ENCODE results near the gene JMJD8.

- TF ChIP-seq CTCF (IDR thresholded peaks at IDR 0.05; ENCODE audit: insufficient read depth, low read length, poor library complexity, severe bottlenecking) (no peak), EZH2phosphoT487 (conservative IDR thresholded peaks at IDR 0.05; ENCODE audit: low read length) (no peak)
Measured at GRCh38 chr16:694863-695354, 10.8 kb upstream of the JMJD8 start.

Data from SU-DHL-6 (cell line).